Measurements from ENCODE around the gene CFAP251. TPM values are rescaled to one million over a fixed set of nuclear protein-coding genes. Genes with fewer than 3 reads are reported as not detected.

CFAP251 gene
- total and polyA plus RNA-seq, 2 of the 8 experiments (the other 6 are each of a cell fraction or from before 2014, with no cell fraction given), result 1.8 to 2.9 TPM

DNA sequence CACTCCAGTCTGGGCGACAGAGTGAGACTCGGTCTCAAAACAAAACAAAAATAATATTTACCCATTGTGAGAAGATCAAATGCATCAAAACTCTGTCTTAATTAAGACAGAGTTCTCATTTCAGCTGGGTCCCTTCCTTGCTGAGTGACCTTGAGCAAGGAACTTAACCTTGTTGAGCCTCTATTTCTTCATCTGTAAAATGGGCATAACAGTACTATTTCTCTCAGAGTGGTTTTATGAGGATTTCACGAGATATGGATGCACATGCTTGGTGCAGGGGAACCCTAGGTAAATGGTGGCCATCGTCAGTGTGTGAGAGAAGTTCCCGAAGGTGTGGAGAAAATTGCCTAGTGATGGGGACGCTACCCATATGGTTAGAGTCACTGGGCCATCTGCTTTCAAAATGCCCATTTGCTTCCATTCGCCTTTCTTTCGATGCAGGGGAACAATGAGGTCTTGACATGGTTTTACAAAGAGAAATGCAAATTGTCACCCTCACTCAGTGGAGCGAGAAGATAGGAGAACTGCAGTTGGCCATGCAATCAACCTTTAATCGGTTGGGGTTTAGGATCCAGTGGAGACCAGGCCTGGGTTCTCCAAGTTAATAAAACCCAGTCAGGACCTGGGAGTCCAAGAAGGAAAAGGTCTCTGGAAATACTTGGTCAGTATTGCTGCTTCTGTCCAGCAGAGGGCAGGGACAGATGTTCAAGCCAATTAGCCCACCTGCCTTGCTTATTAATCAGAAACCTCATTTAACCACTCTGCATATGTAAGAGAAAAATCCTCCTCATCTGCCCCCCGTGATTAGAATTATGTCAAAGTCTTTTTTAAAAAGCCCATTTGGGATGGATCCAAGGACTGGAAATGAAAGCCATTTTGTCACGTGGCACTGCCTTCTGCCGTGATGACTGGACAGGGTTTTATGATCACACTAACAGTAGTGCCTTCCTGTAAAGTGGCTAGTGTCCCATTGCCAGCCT is 37.2 kb downstream of the CFAP251 start:
- H2AFZ ChIP-seq (ENCODE audit: low read length), result no peak overlapping the region
- no peak overlapping the region for H3K9ac ChIP-seq (replicated peaks in 1 of 4; ENCODE audit: extremely low read depth in 1 of 4, low read depth in 3 of 4, low read length in 3 of 4)
- no peaks in the 10 kb centered on the region for H3K27me3 ChIP-seq (replicated peaks in 1 of 4; ENCODE audit: control insufficient read depth in 3 of 4, extremely low read depth in 1 of 4, insufficient read depth in 3 of 4, low read length in 3 of 4)
- no peak overlapping the region for H2BK5ac ChIP-seq (ENCODE audit: low read depth, low read length)
- H2BK12ac ChIP-seq (ENCODE audit: low read depth, low read length), result no peak overlapping the region
- H4K91ac ChIP-seq (replicated peaks; ENCODE audit: insufficient read length, low read length), result no peak overlapping the region
- H2BK15ac ChIP-seq (ENCODE audit: low read length), result no peak overlapping the region
- no peaks in the 10 kb centered on the region for H3K36me3 ChIP-seq (ENCODE audit: control insufficient read depth in 2 of 4, insufficient read depth in 4 of 4, low read length in 3 of 4)
- no peak overlapping the region for H3K4ac ChIP-seq (replicated peaks; ENCODE audit: insufficient read length, low read depth, low read length)
- no peak overlapping the region for H2BK20ac ChIP-seq (ENCODE audit: low read length)
- no peak overlapping the region for H3K4me2 ChIP-seq (ENCODE audit: insufficient read depth in 1 of 2, low read depth in 2 of 2, low read length in 2 of 2)
- CTCF ChIA-PET (ENCODE audit: partially characterized antibody), result interaction anchor here (0.5 to 1.5 kb wide), 4 partner anchors 12 to 99 kb away, joined by 3 to 4 read pairs (median 3); no protein-coding TSS in a partner anchor
- H4K20me1 ChIP-seq (replicated peaks in 1 of 2; ENCODE audit: control insufficient read depth in 1 of 2, insufficient read depth in 2 of 2, low read length in 2 of 2), result no peaks in the 10 kb centered on the region
- H2BK120ac ChIP-seq (replicated peaks; ENCODE audit: low read depth, low read length), result no peak overlapping the region
- H3K56ac ChIP-seq (replicated peaks; ENCODE audit: insufficient read length, low read depth, low read length), result no peak overlapping the region
- no peak overlapping the region for H3K4me3 ChIP-seq (ENCODE audit: extremely low read depth in 1 of 4, insufficient read depth in 2 of 4, low read depth in 3 of 4, low read length in 4 of 4)
- H4K5ac ChIP-seq (ENCODE audit: insufficient read length, low read depth, low read length), result no peak overlapping the region
- no peak overlapping the region for H3K14ac ChIP-seq (ENCODE audit: insufficient read length)
- H3K4me1 ChIP-seq (replicated peaks in 1 of 4; ENCODE audit: control insufficient read depth in 3 of 4, insufficient read depth in 4 of 4, low read length in 3 of 4), result peaks cover 0 to 7% (median 3%) of the 10 kb centered on the region in 4 experiments; a peak in 3 of 7 replicates
- H3K79me2 ChIP-seq (ENCODE audit: control insufficient read depth in 1 of 2, insufficient read depth in 2 of 2, low read length in 2 of 2), result no peaks in the 10 kb centered on the region
- no peak overlapping the region for H4K8ac ChIP-seq (ENCODE audit: extremely low read depth, insufficient read depth, low read length)
- H3K27ac ChIP-seq (ENCODE audit: low read depth, low read length), result no peak overlapping the region
- no peaks in the 10 kb centered on the region for H3K79me1 ChIP-seq (ENCODE audit: low read depth, low read length)
- TF ChIP-seq SIN3A (conservative IDR thresholded peaks at IDR 0.05 in 1 of 2, IDR thresholded peaks at IDR 0.05 in 1 of 2; ENCODE audit: low read depth in 1 of 2, low read length in 2 of 2), result no peak
- TF ChIP-seq KDM1A (IDR thresholded peaks at IDR 0.05; ENCODE audit: borderline replicate concordance, low read length), result peak; percentile 54; the same call in 1 of the 2 replicates
- TF ChIP-seq, protein P1, sequence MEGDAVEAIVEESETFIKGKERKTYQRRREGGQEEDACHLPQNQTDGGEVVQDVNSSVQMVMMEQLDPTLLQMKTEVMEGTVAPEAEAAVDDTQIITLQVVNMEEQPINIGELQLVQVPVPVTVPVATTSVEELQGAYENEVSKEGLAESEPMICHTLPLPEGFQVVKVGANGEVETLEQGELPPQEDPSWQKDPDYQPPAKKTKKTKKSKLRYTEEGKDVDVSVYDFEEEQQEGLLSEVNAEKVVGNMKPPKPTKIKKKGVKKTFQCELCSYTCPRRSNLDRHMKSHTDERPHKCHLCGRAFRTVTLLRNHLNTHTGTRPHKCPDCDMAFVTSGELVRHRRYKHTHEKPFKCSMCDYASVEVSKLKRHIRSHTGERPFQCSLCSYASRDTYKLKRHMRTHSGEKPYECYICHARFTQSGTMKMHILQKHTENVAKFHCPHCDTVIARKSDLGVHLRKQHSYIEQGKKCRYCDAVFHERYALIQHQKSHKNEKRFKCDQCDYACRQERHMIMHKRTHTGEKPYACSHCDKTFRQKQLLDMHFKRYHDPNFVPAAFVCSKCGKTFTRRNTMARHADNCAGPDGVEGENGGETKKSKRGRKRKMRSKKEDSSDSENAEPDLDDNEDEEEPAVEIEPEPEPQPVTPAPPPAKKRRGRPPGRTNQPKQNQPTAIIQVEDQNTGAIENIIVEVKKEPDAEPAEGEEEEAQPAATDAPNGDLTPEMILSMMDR (IDR thresholded peaks at IDR 0.05; ENCODE audit: control extremely low read depth in 1 of 3, insufficient read depth in 1 of 3, low read depth in 1 of 3, low read length in 3 of 3), result peak; percentile 25 to 60 (median 44)
- peak; percentile 38 to 57 for TF ChIP-seq RAD21 (IDR thresholded peaks at IDR 0.05 in 1 of 2, conservative IDR thresholded peaks at IDR 0.05 in 1 of 2; ENCODE audit: low read depth in 2 of 2, low read length in 2 of 2)
- TF ChIP-seq, protein P2, sequence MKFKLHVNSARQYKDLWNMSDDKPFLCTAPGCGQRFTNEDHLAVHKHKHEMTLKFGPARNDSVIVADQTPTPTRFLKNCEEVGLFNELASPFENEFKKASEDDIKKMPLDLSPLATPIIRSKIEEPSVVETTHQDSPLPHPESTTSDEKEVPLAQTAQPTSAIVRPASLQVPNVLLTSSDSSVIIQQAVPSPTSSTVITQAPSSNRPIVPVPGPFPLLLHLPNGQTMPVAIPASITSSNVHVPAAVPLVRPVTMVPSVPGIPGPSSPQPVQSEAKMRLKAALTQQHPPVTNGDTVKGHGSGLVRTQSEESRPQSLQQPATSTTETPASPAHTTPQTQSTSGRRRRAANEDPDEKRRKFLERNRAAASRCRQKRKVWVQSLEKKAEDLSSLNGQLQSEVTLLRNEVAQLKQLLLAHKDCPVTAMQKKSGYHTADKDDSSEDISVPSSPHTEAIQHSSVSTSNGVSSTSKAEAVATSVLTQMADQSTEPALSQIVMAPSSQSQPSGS (IDR thresholded peaks at IDR 0.05; ENCODE audit: low read length), result no peak
- POLR2A ChIA-PET (ENCODE audit: partially characterized antibody), result no interaction called here
- no peak overlapping the region for H3K23ac ChIP-seq (ENCODE audit: insufficient read length)
- FAIRE-seq, result peak; percentile 7
- H3K9me3 ChIP-seq (ENCODE audit: insufficient read depth in 2 of 2, low read depth in 1 of 2, low read length in 1 of 2), result no peaks in the 10 kb centered on the region
- H2AK5ac ChIP-seq (ENCODE audit: low read depth, low read length), result no peak overlapping the region
- H3K18ac ChIP-seq (ENCODE audit: extremely low read depth, low read length), result no peak overlapping the region
- WGBS, 2 experiments (ENCODE audit: extremely low coverage in 1 of 2, insufficient coverage in 1 of 2, insufficient read length in 1 of 2, insufficient replicate concordance in 2 of 2, low coverage in 1 of 2, low lambda C conversion rate in 2 of 2, missing lambda C conversion rate in 1 of 2), result 89% methylated on average over 13 of the region's 13 CpGs; no CpG with 5 or more reads in 1 of the 2 experiments
- DNase-seq (ENCODE audit: low read depth in 1 of 2, low spot score in 2 of 2), result no peak
- no peaks in the 10 kb centered on the region for H3K23me2 ChIP-seq (ENCODE audit: low read depth, low read length)

All from H1 (cell line).